WTC11 (cell line): ENCODE measurements around the gene KNDC1. TPM values are rescaled to one million over a fixed set of nuclear protein-coding genes. Genes with fewer than 3 reads are reported as not detected.

Experiments used
- ATAC-seq: fragments of 200-7000 bp; cut with Tn5 transposase; 2 replicates; pipeline ENCODE4 v1.10.0; 2021; ENCODE audit warnings: mild to moderate bottlenecking, moderate library complexity
- CTCF ChIA-PET: fragments of 300-600 bp; sonication (Branson Sonifier 250); formaldehyde crosslinking; loops from one replicate; lab custom pipeline; 2021; ENCODE audit warnings: antibody characterized with exemption; lab: Charles Lee
- POLR2A ChIA-PET: fragments of 350-600 bp; sonication (Branson Sonifier 250); formaldehyde crosslinking; loops from one replicate; lab custom pipeline; 2021; ENCODE audit warnings: antibody characterized with exemption; lab: Charles Lee
- DNase-seq: peaks from one replicate; pipeline ENCODE4 v3.0.0; 2021; ENCODE audit warnings: low spot score
- H3K27ac Mint-ChIP-seq: 2 replicates; pipeline ENCODE4 v1.8.0; 2021; ENCODE audit warnings: mixed read lengths
- H3K27me3 Mint-ChIP-seq: 2 replicates; pipeline ENCODE4 v1.8.0; 2021; ENCODE audit warnings: low read depth, mild to moderate bottlenecking, moderate library complexity, mixed read lengths
- H3K36me3 Mint-ChIP-seq: 2 replicates; pipeline ENCODE4 v1.8.0; 2021; ENCODE audit warnings: mixed read lengths
- H3K4me1 Mint-ChIP-seq: 2 replicates; pipeline ENCODE4 v1.8.0; 2022; ENCODE audit warnings: mixed read lengths
- H3K4me3 Mint-ChIP-seq: 2 replicates; pipeline ENCODE4 v1.8.0; 2021; ENCODE audit warnings: mild to moderate bottlenecking, moderate library complexity, mixed read lengths
- H3K9me3 Mint-ChIP-seq: 2 replicates; pipeline ENCODE4 v1.8.0; 2021; ENCODE audit warnings: mixed read lengths
- ATF1 ChIP-seq: sonication (generic); formaldehyde crosslinking; IDR thresholded peaks from 2 replicates; pipeline ENCODE4 v1.8.1; 2023; ENCODE audit warnings: mild to moderate bottlenecking, moderate library complexity, missing genetic modification reagents
- CREM ChIP-seq: sonication (generic); formaldehyde crosslinking; IDR thresholded peaks from 2 replicates; pipeline ENCODE4 v1.8.1; 2022; ENCODE audit warnings: mild to moderate bottlenecking, missing genetic modification reagents, moderate library complexity
- ELF4 ChIP-seq: sonication (generic); formaldehyde crosslinking; IDR thresholded peaks from 2 replicates; pipeline ENCODE4 v1.8.1; 2022; ENCODE audit warnings: low read depth, mild to moderate bottlenecking, moderate library complexity, missing genetic modification reagents
- ESRRA ChIP-seq: sonication (generic); formaldehyde crosslinking; IDR thresholded peaks from 2 replicates; pipeline ENCODE4 v1.8.1; 2022; ENCODE audit warnings: mild to moderate bottlenecking, missing genetic modification reagents, borderline replicate concordance
- ETV6 ChIP-seq: sonication (generic); formaldehyde crosslinking; IDR thresholded peaks from 2 replicates; pipeline ENCODE4 v1.8.1; 2022; ENCODE audit warnings: mild to moderate bottlenecking, missing genetic modification reagents
- GTF2I ChIP-seq: fragments of 250-450 bp; sonication (Bioruptor Pico); conservative IDR thresholded peaks from 2 replicates; pipeline ENCODE4 v1.4.0; 2021; ENCODE audit warnings: mild to moderate bottlenecking
- IRF2 ChIP-seq: sonication (generic); formaldehyde crosslinking; IDR thresholded peaks from 2 replicates; pipeline ENCODE4 v1.8.0; 2022; ENCODE audit warnings: low read depth, missing genetic modification reagents, borderline replicate concordance
- JAZF1 ChIP-seq: fragments of 250-450 bp; sonication (Bioruptor Pico); IDR thresholded peaks from 2 replicates; pipeline ENCODE4 v1.9.0; 2021; ENCODE audit warnings: moderate library complexity, mild to moderate bottlenecking, inconsistent platforms
- JUN ChIP-seq: sonication (generic); formaldehyde crosslinking; IDR thresholded peaks from 2 replicates; pipeline ENCODE4 v1.8.0; 2023; ENCODE audit warnings: mild to moderate bottlenecking, missing genetic modification reagents
- KAT7 ChIP-seq: sonication (generic); formaldehyde crosslinking; IDR thresholded peaks from 2 replicates; pipeline ENCODE4 v1.8.1; 2023; ENCODE audit warnings: missing genetic modification reagents, mild to moderate bottlenecking, borderline replicate concordance
- MXD4 ChIP-seq: fragments of 250-450 bp; sonication (Bioruptor Pico); IDR thresholded peaks from 2 replicates; pipeline ENCODE4 v1.8.0; 2021; ENCODE audit warnings: mild to moderate bottlenecking, moderate library complexity, borderline replicate concordance
- MYBL2 ChIP-seq: sonication (generic); formaldehyde crosslinking; IDR thresholded peaks from 2 replicates; pipeline ENCODE4 v1.8.1; 2023; ENCODE audit warnings: mild to moderate bottlenecking, moderate library complexity, missing genetic modification reagents
- NFE2L1 ChIP-seq: sonication (generic); formaldehyde crosslinking; IDR thresholded peaks from 2 replicates; pipeline ENCODE4 v1.8.1; 2023; ENCODE audit warnings: missing genetic modification reagents
- NR2C2 ChIP-seq: sonication (generic); formaldehyde crosslinking; IDR thresholded peaks from 2 replicates; pipeline ENCODE4 v1.8.0; 2022; ENCODE audit warnings: mild to moderate bottlenecking, missing genetic modification reagents
- OVOL2 ChIP-seq: fragments of 250-450 bp; sonication (Bioruptor Pico); IDR thresholded peaks from 2 replicates; pipeline ENCODE4 v1.9.0; 2021; ENCODE audit warnings: mild to moderate bottlenecking, borderline replicate concordance
- RELA ChIP-seq: sonication (generic); formaldehyde crosslinking; IDR thresholded peaks from 2 replicates; pipeline ENCODE4 v1.8.1; 2022; ENCODE audit warnings: missing genetic modification reagents, mild to moderate bottlenecking, borderline replicate concordance
- SMAD4 ChIP-seq: sonication (generic); formaldehyde crosslinking; IDR thresholded peaks from 2 replicates; pipeline ENCODE4 v1.8.0; 2022; ENCODE audit warnings: mild to moderate bottlenecking, missing genetic modification reagents
- SP1 ChIP-seq: sonication (generic); formaldehyde crosslinking; conservative IDR thresholded peaks from 2 replicates; pipeline ENCODE4 v1.8.1; 2022; ENCODE audit warnings: missing genetic modification reagents
- TCF7 ChIP-seq: sonication (generic); formaldehyde crosslinking; IDR thresholded peaks from 2 replicates; pipeline ENCODE4 v1.8.0; 2022; ENCODE audit warnings: mild to moderate bottlenecking, low read depth, missing genetic modification reagents, moderate library complexity
- TP53 ChIP-seq: sonication (generic); formaldehyde crosslinking; IDR thresholded peaks from 2 replicates; pipeline ENCODE4 v1.8.1; 2023; ENCODE audit warnings: mild to moderate bottlenecking, missing genetic modification reagents
- ZBTB21 ChIP-seq: sonication (generic); formaldehyde crosslinking; IDR thresholded peaks from 2 replicates; pipeline ENCODE4 v1.8.1; 2023; ENCODE audit warnings: mild to moderate bottlenecking, missing genetic modification reagents, borderline replicate concordance
- ZNF121 ChIP-seq: sonication (generic); formaldehyde crosslinking; IDR thresholded peaks from 2 replicates; pipeline ENCODE4 v1.8.0; 2023; ENCODE audit warnings: missing genetic modification reagents
- ZNF232 ChIP-seq: sonication (generic); formaldehyde crosslinking; IDR thresholded peaks from 2 replicates; pipeline ENCODE4 v1.8.0; 2022; ENCODE audit warnings: mild to moderate bottlenecking, missing genetic modification reagents
- ZNF396 ChIP-seq: fragments of 250-450 bp; sonication (Bioruptor Pico); IDR thresholded peaks from 2 replicates; pipeline ENCODE4 v1.8.0; 2021; ENCODE audit warnings: mild to moderate bottlenecking, moderate library complexity, borderline replicate concordance
- ZNF416 ChIP-seq: fragments of 250-450 bp; sonication (Bioruptor Pico); IDR thresholded peaks from 2 replicates; pipeline ENCODE4 v1.9.0; 2021; ENCODE audit warnings: mild to moderate bottlenecking, inconsistent platforms
- total RNA-seq: library from RNA; stranded (reverse); gene quantifications from 3 replicates; pipeline ENCODE4 v1.2.3, GENCODE V29; 2021
- TF ChIP-seq, protein P1 (sequence below): sonication (generic); formaldehyde crosslinking; IDR thresholded peaks from 2 replicates; pipeline ENCODE4 v1.8.1; 2023; ENCODE audit warnings: mild to moderate bottlenecking, missing genetic modification reagents, moderate library complexity
- TF ChIP-seq, protein P2 (sequence below): sonication (generic); formaldehyde crosslinking; IDR thresholded peaks from 2 replicates; pipeline ENCODE4 v1.8.1; 2023; ENCODE audit warnings: mild to moderate bottlenecking, missing genetic modification reagents
- TF ChIP-seq, protein P3 (sequence below): fragments of 250-450 bp; sonication (Bioruptor Pico); IDR thresholded peaks from 2 replicates; pipeline ENCODE4 v2.1.2; 2022; ENCODE audit warnings: mild to moderate bottlenecking, moderate library complexity
- TF ChIP-seq, protein P4 (sequence below): sonication (generic); formaldehyde crosslinking; IDR thresholded peaks from 2 replicates; pipeline ENCODE4 v1.8.0; 2022; ENCODE audit warnings: mild to moderate bottlenecking, missing genetic modification reagents
- TF ChIP-seq, protein P5 (sequence below): fragments of 250-450 bp; sonication (Bioruptor Pico); IDR thresholded peaks from 2 replicates; pipeline ENCODE4 v1.9.0; 2021; ENCODE audit warnings: moderate library complexity, mild to moderate bottlenecking, inconsistent platforms, borderline replicate concordance

Gene KNDC1
- total RNA-seq, 1 experiment from 2014 or later = 26.6 TPM

DNA sequence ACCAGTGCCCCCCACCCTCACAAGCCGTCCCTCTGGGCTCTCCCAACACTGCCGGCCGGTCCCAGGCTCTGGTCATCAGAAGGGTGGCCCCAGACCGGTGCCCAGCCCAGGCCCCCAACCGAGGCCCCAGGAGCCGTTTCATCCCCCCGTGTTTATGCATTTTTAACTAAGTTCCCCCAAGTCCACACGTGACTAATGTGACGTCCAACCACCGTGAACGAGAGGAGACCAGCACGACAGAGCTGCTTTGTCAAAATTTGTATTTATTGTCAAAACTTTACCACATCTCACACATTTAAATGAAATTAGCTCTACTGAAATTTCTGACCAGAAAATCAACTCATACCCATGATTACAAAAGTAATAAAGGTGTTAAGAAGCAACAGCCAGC lies 86.2 kb downstream of the KNDC1 start:
- Mint-ChIP-seq H3K4me3 (no peak overlapping the region), H3K27ac (no peak overlapping the region), H3K9me3 (no peaks in the 10 kb centered on the region), H3K27me3 (no peaks in the 10 kb centered on the region), H3K4me1 (peaks cover 34% of the 10 kb centered on the region), H3K36me3 (peaks cover 6% of the 10 kb centered on the region; the same call in 1 of the 2 replicates)
- ATAC-seq (no peak), DNase-seq (no peak)
- ChIA-PET CTCF (interaction anchor here (0.6 to 4.1 kb wide), 20 partner anchors 11 to 119 kb away, joined by 3 to 61 read pairs (median 5); partner anchors contain the start of gene ADAM8), POLR2A (interaction anchor here (1.2 kb wide), 1 partner anchor 12 kb away, joined by 3 read pairs; no protein-coding TSS in a partner anchor)
- no peak for TF ChIP-seq ELF4 (CRISPR knock-in tag)
- TF ChIP-seq ZNF121 (CRISPR knock-in tag) = no peak
- TF ChIP-seq MXD4 (CRISPR knock-in tag) = no peak
- no peak for TF ChIP-seq RELA (CRISPR knock-in tag)
- TF ChIP-seq, protein P1, sequence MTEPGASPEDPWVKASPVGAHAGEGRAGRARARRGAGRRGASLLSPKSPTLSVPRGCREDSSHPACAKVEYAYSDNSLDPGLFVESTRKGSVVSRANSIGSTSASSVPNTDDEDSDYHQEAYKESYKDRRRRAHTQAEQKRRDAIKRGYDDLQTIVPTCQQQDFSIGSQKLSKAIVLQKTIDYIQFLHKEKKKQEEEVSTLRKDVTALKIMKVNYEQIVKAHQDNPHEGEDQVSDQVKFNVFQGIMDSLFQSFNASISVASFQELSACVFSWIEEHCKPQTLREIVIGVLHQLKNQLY (CRISPR knock-in tag) = no peak
- TF ChIP-seq ETV6 (CRISPR knock-in tag) = no peak
- no peak for TF ChIP-seq MYBL2
- no peak for TF ChIP-seq CREM (CRISPR knock-in tag)
- TF ChIP-seq ESRRA (CRISPR knock-in tag) = no peak
- no peak for TF ChIP-seq ZNF396
- TF ChIP-seq ATF1 = no peak
- TF ChIP-seq ZNF416 (CRISPR knock-in tag) = no peak
- no peak for TF ChIP-seq SMAD4 (CRISPR knock-in tag)
- TF ChIP-seq, protein P2, sequence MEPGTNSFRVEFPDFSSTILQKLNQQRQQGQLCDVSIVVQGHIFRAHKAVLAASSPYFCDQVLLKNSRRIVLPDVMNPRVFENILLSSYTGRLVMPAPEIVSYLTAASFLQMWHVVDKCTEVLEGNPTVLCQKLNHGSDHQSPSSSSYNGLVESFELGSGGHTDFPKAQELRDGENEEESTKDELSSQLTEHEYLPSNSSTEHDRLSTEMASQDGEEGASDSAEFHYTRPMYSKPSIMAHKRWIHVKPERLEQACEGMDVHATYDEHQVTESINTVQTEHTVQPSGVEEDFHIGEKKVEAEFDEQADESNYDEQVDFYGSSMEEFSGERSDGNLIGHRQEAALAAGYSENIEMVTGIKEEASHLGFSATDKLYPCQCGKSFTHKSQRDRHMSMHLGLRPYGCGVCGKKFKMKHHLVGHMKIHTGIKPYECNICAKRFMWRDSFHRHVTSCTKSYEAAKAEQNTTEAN (CRISPR knock-in tag) = no peak
- TF ChIP-seq, protein P3, sequence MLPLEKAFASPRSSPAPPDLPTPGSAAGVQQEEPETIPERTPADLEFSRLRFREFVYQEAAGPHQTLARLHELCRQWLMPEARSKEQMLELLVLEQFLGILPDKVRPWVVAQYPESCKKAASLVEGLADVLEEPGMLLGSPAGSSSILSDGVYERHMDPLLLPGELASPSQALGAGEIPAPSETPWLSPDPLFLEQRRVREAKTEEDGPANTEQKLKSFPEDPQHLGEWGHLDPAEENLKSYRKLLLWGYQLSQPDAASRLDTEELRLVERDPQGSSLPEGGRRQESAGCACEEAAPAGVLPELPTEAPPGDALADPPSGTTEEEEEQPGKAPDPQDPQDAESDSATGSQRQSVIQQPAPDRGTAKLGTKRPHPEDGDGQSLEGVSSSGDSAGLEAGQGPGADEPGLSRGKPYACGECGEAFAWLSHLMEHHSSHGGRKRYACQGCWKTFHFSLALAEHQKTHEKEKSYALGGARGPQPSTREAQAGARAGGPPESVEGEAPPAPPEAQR (CRISPR knock-in tag) = no peak
- TF ChIP-seq JAZF1 (CRISPR knock-in tag) = no peak
- TF ChIP-seq SP1 (CRISPR knock-in tag) = no peak
- TF ChIP-seq TP53 (CRISPR knock-in tag) = no peak
- TF ChIP-seq ZNF232 (CRISPR knock-in tag) = no peak
- TF ChIP-seq, protein P4, sequence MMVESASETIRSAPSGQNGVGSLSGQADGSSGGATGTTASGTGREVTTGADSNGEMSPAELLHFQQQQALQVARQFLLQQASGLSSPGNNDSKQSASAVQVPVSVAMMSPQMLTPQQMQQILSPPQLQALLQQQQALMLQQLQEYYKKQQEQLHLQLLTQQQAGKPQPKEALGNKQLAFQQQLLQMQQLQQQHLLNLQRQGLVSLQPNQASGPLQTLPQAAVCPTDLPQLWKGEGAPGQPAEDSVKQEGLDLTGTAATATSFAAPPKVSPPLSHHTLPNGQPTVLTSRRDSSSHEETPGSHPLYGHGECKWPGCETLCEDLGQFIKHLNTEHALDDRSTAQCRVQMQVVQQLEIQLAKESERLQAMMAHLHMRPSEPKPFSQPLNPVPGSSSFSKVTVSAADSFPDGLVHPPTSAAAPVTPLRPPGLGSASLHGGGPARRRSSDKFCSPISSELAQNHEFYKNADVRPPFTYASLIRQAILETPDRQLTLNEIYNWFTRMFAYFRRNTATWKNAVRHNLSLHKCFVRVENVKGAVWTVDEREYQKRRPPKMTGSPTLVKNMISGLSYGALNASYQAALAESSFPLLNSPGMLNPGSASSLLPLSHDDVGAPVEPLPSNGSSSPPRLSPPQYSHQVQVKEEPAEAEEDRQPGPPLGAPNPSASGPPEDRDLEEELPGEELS (CRISPR knock-in tag) = no peak

DNA sequence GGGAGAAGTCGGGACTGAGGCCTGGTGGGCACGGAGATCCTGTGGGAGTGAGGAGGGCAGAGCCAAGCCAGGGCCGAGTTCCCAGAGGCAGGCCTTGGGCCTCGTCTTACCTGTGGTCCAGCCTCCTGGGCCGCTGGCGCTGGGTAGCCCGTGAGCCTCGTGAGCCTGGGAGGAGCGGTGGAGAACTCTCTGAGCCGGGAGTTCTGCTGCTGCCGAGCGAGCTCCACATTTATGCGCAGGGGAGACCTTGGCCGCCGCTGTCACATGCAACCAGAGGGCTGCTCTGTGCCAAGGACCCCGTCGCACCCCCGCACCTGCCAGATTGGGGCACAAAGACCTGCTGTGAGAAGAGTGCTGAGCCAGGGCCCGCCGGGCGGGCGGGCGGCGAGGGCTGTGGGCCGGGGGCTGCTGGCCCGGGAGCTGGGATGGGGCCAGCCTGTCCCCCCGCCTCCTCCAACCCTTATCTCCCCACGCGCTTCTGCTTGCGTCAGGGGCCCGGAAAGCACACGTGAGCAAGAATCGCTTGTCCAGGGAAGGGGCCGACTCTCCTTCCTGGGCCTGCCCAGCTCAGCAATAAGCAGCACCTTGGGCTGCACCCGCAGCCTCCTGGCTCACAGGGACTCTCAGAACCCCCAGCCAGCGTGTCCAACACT lies 87.8 kb downstream of the KNDC1 start:
- Mint-ChIP-seq H3K36me3 (no peaks in the 10 kb centered on the region), H3K4me3 (no peak overlapping the region), H3K9me3 (no peaks in the 10 kb centered on the region), H3K27me3 (no peaks in the 10 kb centered on the region), H3K4me1 (peaks cover 32% of the 10 kb centered on the region), H3K27ac (no peak overlapping the region)
- ChIA-PET CTCF (interaction anchor here (0.6 to 4.1 kb wide), 20 partner anchors 9 to 145 kb away, joined by 3 to 61 read pairs (median 6); partner anchors contain the start of gene ADAM8), POLR2A (interaction anchor here (0.7 to 1.2 kb wide), 2 partner anchors 10 to 19 kb away, joined by 3 read pairs; no protein-coding TSS in a partner anchor)
- no peak for DNase-seq
- peak; percentile 3; the same call in 1 of the 2 replicates for ATAC-seq
- TF ChIP-seq NR2C2 (CRISPR knock-in tag) (no peak), ESRRA (CRISPR knock-in tag) (no peak), GTF2I (CRISPR knock-in tag) (no peak), MYBL2 (no peak), JUN (CRISPR knock-in tag) (no peak), IRF2 (CRISPR knock-in tag) (no peak), NFE2L1 (no peak), KAT7 (CRISPR knock-in tag) (no peak), ZBTB21 (no peak), ELF4 (CRISPR knock-in tag) (no peak), ZNF396 (no peak), OVOL2 (no peak), RELA (CRISPR knock-in tag) (no peak), TCF7 (CRISPR knock-in tag) (no peak)
- TF ChIP-seq, protein P1 (CRISPR knock-in tag) = no peak
- TF ChIP-seq, protein P5, sequence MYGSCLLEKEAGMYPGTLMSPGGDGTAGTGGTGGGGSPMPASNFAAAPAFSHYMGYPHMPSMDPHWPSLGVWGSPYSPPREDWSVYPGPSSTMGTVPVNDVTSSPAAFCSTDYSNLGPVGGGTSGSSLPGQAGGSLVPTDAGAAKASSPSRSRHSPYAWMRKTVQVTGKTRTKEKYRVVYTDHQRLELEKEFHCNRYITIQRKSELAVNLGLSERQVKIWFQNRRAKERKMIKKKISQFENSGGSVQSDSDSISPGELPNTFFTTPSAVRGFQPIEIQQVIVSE (CRISPR knock-in tag) = no peak
